HG03095 (cell line): ENCODE data around the gene CNTNAP5.
A peak's percentile ranks its signal among the peaks of the same experiment; 100 is the strongest.

Experiments
- ATAC-seq: cut with Tn5 transposase; IDR thresholded peaks from one replicate; pipeline ENCODE4 v1.9.1; 2021; ENCODE audit warnings: moderate library complexity; ENCODE audit not compliant: unreplicated experiment

The CNTNAP5 gene

GRCh38 chr2:124025171-124025580 is at the start of gene CNTNAP5:
CNTNAP5 (plus strand) TSS chr2:124025287; CDS start chr2:124025651, 364 bp downstream.
- no peak for ATAC-seq

DNA sequence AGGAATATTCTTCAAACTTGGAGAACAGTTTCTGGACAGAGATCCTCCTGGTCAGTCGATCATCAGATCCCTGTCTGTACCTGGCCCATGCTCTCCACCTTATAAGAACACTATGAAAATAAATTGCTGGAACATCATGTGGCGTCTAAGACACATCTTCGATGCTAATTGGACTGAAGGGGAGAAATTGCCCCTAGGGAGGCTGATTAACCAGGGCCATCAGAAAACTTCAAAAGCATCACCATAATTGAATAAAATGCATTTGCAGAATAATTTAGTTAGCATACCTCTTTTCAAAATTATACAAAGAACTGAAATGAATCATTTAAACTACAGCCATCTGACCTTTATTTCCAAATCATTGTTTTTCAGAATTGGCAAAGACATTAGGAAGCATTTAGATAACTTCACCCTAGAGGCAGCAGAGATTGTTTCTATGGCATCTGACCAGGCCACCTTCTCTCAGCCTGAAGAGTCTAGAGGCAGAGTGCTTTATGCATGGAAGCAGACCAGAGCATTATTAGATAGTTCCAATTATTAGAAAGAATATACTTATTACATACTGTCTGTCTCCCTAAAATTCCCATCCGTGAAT is 48.9 kb upstream of the CNTNAP5 start:
- no peak for ATAC-seq

DNA sequence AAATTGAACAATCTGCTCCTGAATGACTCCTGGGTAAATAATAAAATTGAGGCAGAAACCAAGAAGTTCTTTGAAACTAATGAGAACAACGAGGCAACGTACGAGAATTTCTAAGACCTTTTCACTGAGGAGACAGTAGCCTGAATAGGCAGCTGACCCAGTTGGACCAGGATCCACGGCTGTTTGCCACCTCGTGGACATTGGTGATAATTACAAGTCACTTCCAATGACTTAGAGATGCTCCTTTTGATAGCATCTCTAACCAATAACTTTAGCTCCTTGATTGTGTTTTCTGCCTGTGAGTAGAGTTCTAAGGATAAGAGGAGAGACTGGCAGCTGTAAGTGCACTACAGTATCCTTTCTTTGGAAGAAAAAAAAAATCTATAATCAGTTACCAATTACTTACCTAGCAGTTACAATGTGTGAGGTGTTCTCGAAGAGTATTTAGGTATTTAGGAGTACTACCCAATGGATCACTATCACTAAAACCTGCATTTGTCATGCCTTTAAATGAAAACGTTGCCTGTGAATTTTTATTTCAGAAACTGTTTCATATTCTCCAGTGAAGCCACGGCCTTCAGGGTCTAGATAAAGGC is 31.3 kb upstream of the CNTNAP5 start:
- ATAC-seq: no peak

DNA sequence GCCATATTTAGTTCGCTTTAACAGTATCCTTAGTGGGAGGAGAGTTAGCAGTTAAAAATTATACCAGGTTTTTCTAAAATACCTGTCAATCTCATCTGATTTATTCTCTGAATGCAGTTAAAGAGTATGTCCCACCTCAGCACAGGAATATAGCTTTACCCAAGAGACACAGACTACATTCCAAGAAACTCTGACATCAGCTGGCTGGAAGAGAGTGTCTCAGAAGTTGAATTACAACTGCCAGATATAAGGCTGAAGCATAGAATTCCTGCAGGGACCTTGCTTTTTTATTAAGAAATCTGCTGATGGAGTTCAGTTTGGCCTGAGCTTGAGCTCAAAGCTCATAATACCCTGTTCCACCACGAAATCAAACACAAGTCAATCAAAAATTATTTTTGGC is 25.4 kb upstream of the CNTNAP5 start:
- ATAC-seq: no peak

DNA sequence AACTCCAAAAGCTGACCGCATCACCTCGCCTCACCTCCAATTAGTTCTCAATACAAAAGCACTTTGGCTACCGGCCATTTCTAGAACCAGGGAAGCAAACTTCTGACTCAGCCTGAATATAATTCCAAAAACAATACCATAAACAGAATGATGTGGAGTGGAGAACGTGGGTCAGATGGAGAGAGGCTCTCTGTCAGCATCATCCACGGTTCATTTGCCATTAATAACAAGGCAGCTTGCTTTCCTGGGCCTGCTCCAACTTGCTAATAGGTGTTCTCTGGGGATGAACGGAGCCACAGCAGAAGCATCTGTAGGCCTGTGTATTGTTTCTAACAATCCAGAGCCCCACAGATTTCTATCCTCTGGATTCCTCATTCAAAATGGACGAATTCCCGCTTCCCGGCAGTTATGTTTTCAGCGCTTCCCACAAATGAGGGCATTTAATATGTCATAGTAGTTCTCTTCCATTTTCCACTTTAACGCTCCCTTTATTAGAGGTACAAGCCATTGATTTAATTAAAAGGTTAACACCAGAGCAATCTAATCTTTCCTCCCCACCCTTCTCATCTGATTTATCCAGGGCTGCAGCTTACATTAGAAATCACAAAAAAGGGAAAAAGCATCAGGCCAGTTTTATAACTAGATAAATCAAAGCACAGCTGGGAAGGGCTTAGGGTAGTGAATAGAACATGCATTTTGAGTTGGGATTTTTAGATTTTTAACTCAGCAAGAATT is 23.2 kb upstream of the CNTNAP5 start:
- no peak for ATAC-seq

GRCh38 chr2:124018890-124019289 is 6.2 kb upstream of the CNTNAP5 start:
- no peak for ATAC-seq

- no peak for ATAC-seq
Measured at GRCh38 chr2:124024561-124025170, 421 bp upstream of the CNTNAP5 start.

GRCh38 chr2:124025891-124026434 is 876 bp downstream of the CNTNAP5 start:
- no peak for ATAC-seq

DNA sequence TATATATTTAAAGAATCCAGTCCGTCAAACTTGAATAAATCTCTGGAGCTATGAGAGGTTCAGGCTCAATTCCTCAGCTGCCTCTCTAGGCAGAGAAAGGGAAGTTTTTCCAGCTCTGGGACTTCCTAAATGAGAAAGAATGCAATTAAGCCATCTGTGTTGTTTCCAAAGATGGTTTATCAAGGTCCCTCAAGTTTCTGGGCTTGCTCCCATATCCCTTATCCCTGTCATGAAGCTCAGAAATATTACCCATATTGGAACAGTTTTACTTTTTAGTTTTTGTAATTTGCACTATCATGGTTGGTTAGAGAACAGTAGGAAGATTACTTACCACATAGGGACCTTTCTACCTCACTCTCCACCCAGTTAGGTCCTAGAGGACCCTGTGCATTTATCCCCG is 1.4 kb downstream of the CNTNAP5 start:
- no peak for ATAC-seq

GRCh38 chr2:124027182-124027581 is 2.1 kb downstream of the CNTNAP5 start:
- peak; percentile 75 for ATAC-seq

GRCh38 chr2:124032799-124033198 is 7.7 kb downstream of the CNTNAP5 start:
- ATAC-seq: no peak

- no peak for ATAC-seq
Measured at GRCh38 chr2:124034265-124034664, 9.2 kb downstream of the CNTNAP5 start.

- no peak for ATAC-seq
Measured at GRCh38 chr2:124035001-124035400, 9.9 kb downstream of the CNTNAP5 start.

DNA sequence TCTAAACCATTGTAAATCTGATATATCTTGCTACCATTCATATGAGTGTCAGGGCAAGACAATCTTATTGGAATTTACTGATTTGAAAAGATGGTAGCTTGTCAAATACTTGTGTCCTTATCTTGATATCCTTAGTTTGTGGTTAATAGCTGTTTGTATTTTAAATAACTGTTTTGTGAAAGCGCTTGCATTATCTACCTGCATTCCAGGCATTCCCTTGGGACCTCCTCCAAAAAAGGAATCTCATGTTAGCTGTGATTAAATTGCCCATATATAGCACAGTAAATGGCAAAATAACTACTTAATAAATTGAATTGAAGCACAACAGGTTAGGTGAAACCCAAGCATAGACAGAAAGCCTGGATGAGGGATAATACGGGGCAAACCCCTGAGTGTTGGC is 13.9 kb downstream of the CNTNAP5 start:
- ATAC-seq: no peak

DNA sequence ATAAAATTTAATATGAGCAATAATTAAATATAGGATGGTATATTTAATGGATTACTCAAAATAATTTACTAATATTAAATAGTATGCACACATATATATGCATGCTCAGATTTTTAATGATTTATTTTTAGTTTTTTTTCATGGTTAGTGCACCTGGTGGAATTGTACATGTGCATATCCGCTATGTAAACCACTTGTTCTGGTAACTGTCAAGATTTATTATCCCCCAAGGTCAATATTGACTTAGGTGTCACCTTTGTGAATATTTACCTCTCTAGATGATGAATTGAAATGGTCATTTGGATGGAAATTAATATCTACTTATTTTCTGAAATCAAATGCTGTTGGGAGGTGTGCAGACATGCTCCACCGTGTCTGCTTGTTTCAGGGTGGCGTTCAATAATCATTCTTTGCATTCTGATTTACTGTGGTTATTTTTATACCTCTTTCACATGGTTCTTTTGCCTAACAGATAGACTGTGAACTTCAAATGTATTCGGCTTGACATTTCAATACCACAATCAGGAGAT is 14.7 kb downstream of the CNTNAP5 start:
- no peak for ATAC-seq

GRCh38 chr2:124045894-124046293 is 20.8 kb downstream of the CNTNAP5 start:
- ATAC-seq: no peak

DNA sequence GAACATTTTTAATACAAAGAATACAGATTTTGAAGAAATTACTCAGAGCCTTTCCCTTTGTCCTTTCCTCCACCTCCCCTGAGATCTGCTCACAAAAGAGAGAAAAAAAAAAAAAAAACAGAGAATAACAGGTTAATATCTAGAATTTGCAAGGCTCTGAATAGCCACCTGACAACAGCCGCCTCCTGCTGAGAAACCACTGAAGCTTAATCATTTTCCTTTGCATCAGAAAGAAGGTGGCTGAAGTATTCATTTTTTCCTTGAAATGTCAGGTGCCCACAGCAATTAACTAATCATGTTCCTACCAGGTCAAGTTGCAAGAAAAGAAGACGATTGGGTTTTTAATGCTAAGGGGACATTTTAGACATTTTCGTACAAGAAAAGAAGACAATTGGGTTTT is 21.2 kb downstream of the CNTNAP5 start:
- ATAC-seq: no peak

- no peak for ATAC-seq
Measured at GRCh38 chr2:124048102-124048501, 23.0 kb downstream of the CNTNAP5 start.

DNA sequence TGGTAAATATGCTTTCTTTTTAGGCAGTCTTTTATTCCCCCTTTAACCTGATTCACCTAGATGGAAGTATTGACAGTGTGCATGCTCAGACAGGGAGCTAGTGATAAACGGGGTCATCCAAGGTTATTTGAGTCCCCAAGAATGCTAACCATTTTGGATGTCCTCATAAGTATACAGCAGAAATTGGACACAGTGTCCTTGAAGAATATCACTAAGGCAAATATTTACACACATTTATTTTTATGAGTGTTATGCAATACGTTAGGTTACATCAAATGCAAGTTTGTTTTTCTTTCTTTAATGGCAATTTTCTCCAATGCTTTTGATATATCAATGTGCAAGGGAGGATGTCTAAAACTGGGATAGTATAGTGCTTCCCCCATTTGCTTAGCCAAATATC is 23.6 kb downstream of the CNTNAP5 start:
- ATAC-seq: no peak

DNA sequence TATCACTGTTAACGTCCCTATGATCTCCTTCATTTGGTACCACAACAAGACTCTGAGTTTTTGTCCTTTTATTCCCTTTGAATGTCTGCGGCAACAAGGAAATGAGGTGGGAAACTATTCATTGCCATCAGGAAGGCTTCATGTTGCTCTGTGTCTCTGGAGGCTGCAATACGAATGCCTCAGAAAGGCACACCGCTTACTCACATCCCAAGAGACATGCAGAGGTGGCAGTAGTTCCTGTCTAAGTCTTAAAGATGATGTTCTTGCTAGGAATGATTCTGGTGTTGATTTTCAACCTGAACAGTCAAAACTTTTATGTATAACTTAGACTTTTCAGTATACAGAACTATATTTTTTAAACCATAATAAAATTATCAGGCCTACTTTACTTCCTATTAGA is 24.0 kb downstream of the CNTNAP5 start:
- ATAC-seq: no peak

- no peak for ATAC-seq
Measured at GRCh38 chr2:124050833-124051497, 25.9 kb downstream of the CNTNAP5 start.
